ENCODE measurements around the gene HNRNPA2B1. TPM values are rescaled to one million over a fixed set of nuclear protein-coding genes. Genes with fewer than 3 reads are reported as not detected.
"Not testable (repeated sequence)": the region's sequence is repeated elsewhere in the genome, so short reads cannot be mapped to it uniquely, and the experiment has no call there.

The HNRNPA2B1 gene
- total RNA-seq, 1 donor from 2014 or later: 67.1 TPM

- no peak for DNase-seq (ENCODE audit: low read depth in 2 of 2)
Observed at GRCh38 chr7:26166684-26167266, 33.8 kb downstream of the HNRNPA2B1 start.

GRCh38 chr7:26165950-26166683 is 34.4 kb downstream of the HNRNPA2B1 start:
- DNase-seq (ENCODE audit: low read depth in 2 of 2): peak in 1 of 2 donors; percentile 69

GRCh38 chr7:26163804-26164203 is 36.7 kb downstream of the HNRNPA2B1 start:
- DNase-seq (ENCODE audit: low read depth in 2 of 2): not testable (repeated sequence)

- no peak for DNase-seq (ENCODE audit: low read depth in 2 of 2)
Observed at GRCh38 chr7:26162431-26162830, 38.1 kb downstream of the HNRNPA2B1 start.

- no peak for DNase-seq (ENCODE audit: low read depth in 2 of 2)
Observed at GRCh38 chr7:26160896-26161295, 39.6 kb downstream of the HNRNPA2B1 start.

GRCh38 chr7:26159243-26159642 is 41.3 kb downstream of the HNRNPA2B1 start:
- peak in 1 of 2 donors; percentile 32 for DNase-seq (ENCODE audit: low read depth in 2 of 2)

GRCh38 chr7:26157520-26158105 is 42.9 kb downstream of the HNRNPA2B1 start:
- DNase-seq (ENCODE audit: low read depth in 2 of 2): peak; percentile 19 to 72

GRCh38 chr7:26156451-26157420 is 43.8 kb downstream of the HNRNPA2B1 start:
- peak; percentile 91 to 96 for DNase-seq (ENCODE audit: low read depth in 2 of 2)

GRCh38 chr7:26155531-26156375 is 44.8 kb downstream of the HNRNPA2B1 start:
- peak; percentile 38 to 72 for DNase-seq (ENCODE audit: low read depth in 2 of 2)

GRCh38 chr7:26153823-26154783 is 46.4 kb downstream of the HNRNPA2B1 start:
- peak; percentile 55 to 93 for DNase-seq (ENCODE audit: low read depth in 2 of 2)

GRCh38 chr7:26153241-26153822 is 47.2 kb downstream of the HNRNPA2B1 start:
- no peak for DNase-seq (ENCODE audit: low read depth in 2 of 2)

GRCh38 chr7:26152782-26153240 is 47.7 kb downstream of the HNRNPA2B1 start:
- DNase-seq (ENCODE audit: low read depth in 2 of 2): peak in 1 of 2 donors; percentile 27

GRCh38 chr7:26151953-26152781 is 48.4 kb downstream of the HNRNPA2B1 start, which contains the start of gene NFE2L3:
TSS of gene NFE2L3 (plus strand) at chr7:26152198. CDS start at chr7:26152499, 301 bp downstream.
- DNase-seq (ENCODE audit: low read depth in 2 of 2): peak; percentile 78 to 79

- no peak for DNase-seq (ENCODE audit: low read depth in 2 of 2)
Observed at GRCh38 chr7:26151650-26151952, 48.9 kb downstream of the HNRNPA2B1 start.

GRCh38 chr7:26151096-26151495 is 49.5 kb downstream of the HNRNPA2B1 start:
- DNase-seq (ENCODE audit: low read depth in 2 of 2): no peak

- DNase-seq (ENCODE audit: low read depth in 2 of 2): no peak
Observed at GRCh38 chr7:26149391-26149977, 51.1 kb downstream of the HNRNPA2B1 start.

- not testable (repeated sequence) for DNase-seq (ENCODE audit: low read depth in 2 of 2)
Observed at GRCh38 chr7:26148307-26148700, 52.2 kb downstream of the HNRNPA2B1 start.
